GM23338 (cell line): ENCODE results near the gene PTTG1IP. TPM values are rescaled to one million over a fixed set of nuclear protein-coding genes. Genes with fewer than 3 reads are reported as not detected.

ENCODE experiments used
- ATAC-seq: fragments of 200-7000 bp; cut with Tn5 transposase; 3 replicates; pipeline ENCODE4 v1.9.1; 2020
- DNase-seq: peaks from one replicate; pipeline ENCODE4 v3.0.0-alpha.2; 2015; ENCODE audit warnings: low spot score
- H2AFZ ChIP-seq: fragments of 200-600 bp; sonication (generic); 2 replicates; pipeline ENCODE4 v1.8.0; 2016; ENCODE audit warnings: antibody characterized with exemption, mild to moderate bottlenecking, moderate library complexity
- H3F3A ChIP-seq: fragments of 200-600 bp; sonication (generic); replicated peaks from 2 replicates; pipeline ENCODE4 v1.8.0; 2017; ENCODE audit warnings: antibody characterized with exemption, mixed run types, low read depth
- H3K27ac ChIP-seq: fragments of 200-600 bp; sonication (generic); 2 replicates; pipeline ENCODE4 v1.6.1; 2016; ENCODE audit warnings: low read depth
- H3K27me3 ChIP-seq: fragments of 200-600 bp; sonication (generic); 2 replicates; pipeline ENCODE4 v1.8.0; 2016; ENCODE audit warnings: mild to moderate bottlenecking, mixed run types, moderate library complexity; ENCODE audit not compliant: insufficient read depth
- H3K36me3 ChIP-seq: fragments of 200-600 bp; sonication (generic); 2 replicates; pipeline ENCODE4 v1.8.0; 2016; ENCODE audit warnings: mild to moderate bottlenecking; ENCODE audit not compliant: insufficient read depth
- H3K4me1 ChIP-seq: fragments of 200-600 bp; sonication (generic); 2 replicates; pipeline ENCODE4 v1.8.0; 2016; ENCODE audit warnings: mild to moderate bottlenecking, moderate library complexity; ENCODE audit not compliant: insufficient read depth
- H3K4me2 ChIP-seq: fragments of 200-600 bp; sonication (generic); 2 replicates; pipeline ENCODE4 v1.7.1; 2017; ENCODE audit warnings: mixed run types
- H3K4me3 ChIP-seq: fragments of 200-600 bp; sonication (generic); 2 replicates; pipeline ENCODE4 v1.6.1; 2016; ENCODE audit warnings: mixed run types
- H3K79me2 ChIP-seq: fragments of 200-600 bp; sonication (generic); replicated peaks from 2 replicates; pipeline ENCODE4 v1.8.0; 2017; ENCODE audit warnings: mild to moderate bottlenecking; ENCODE audit not compliant: insufficient read depth
- H3K9me2 ChIP-seq: fragments of 200-600 bp; sonication (generic); 2 replicates; pipeline ENCODE4 v1.8.0; 2017; ENCODE audit not compliant: insufficient read depth
- H4K20me1 ChIP-seq: fragments of 200-600 bp; sonication (generic); replicated peaks from 2 replicates; pipeline ENCODE4 v1.8.0; 2017; ENCODE audit warnings: mild to moderate bottlenecking; ENCODE audit not compliant: insufficient read depth
- H3K27ac Mint-ChIP-seq: 2 replicates; pipeline ENCODE4 v1.8.0; 2020; ENCODE audit warnings: inconsistent platforms, mild to moderate bottlenecking, moderate library complexity, mixed read lengths
- H3K27me3 Mint-ChIP-seq: 3 replicates; pipeline ENCODE4 v1.8.0; 2022; ENCODE audit warnings: low read depth, mild to moderate bottlenecking, moderate library complexity, mixed read lengths, inconsistent platforms; ENCODE audit not compliant: insufficient read depth, poor library complexity
- H3K36me3 Mint-ChIP-seq: 3 replicates; pipeline ENCODE4 v1.8.0; 2021; ENCODE audit warnings: low read depth, mild to moderate bottlenecking, inconsistent platforms, moderate library complexity, mixed read lengths
- H3K4me1 Mint-ChIP-seq: 3 replicates; pipeline ENCODE4 v1.8.0; 2020; ENCODE audit warnings: mild to moderate bottlenecking, inconsistent platforms, mixed read lengths
- H3K4me3 Mint-ChIP-seq: 3 replicates; pipeline ENCODE4 v1.8.0; 2021; ENCODE audit warnings: moderate library complexity, mild to moderate bottlenecking, inconsistent platforms, mixed read lengths
- H3K9me3 Mint-ChIP-seq: 3 replicates; pipeline ENCODE4 v1.8.0; 2020; ENCODE audit warnings: moderate library complexity, mild to moderate bottlenecking, inconsistent platforms, mixed read lengths
- EZH2 ChIP-seq: fragments of 200-600 bp; sonication (generic); IDR thresholded peaks from one replicate; pipeline ENCODE4 v1.8.0; 2017; ENCODE audit warnings: antibody characterized with exemption, mild to moderate bottlenecking, low read depth; ENCODE audit not compliant: unreplicated experiment
- polyA plus RNA-seq: library from polyadenylated mRNA; unstranded; fragments of >200 nt; fragmentation: Nextera tagmentation; extraction: Ambion mirVana; gene quantifications from 2 replicates; pipeline ENCODE4 v1.2.1, GENCODE V29; 2016
- total RNA-seq: library from RNA; depleted of rRNA; stranded (reverse); fragments of >200 nt; shearing (Covaris generic); gene quantifications from 2 replicates; pipeline ENCODE4 v1.2.3, GENCODE V29; 2014
- TF ChIP-seq, protein P1 (sequence below): fragments of 250-450 bp; sonication (Bioruptor Pico); IDR thresholded peaks from 2 replicates; pipeline ENCODE4 v1.5.0; 2020; ENCODE audit warnings: mild to moderate bottlenecking, moderate library complexity

The PTTG1IP gene
- total and polyA plus RNA-seq, 2 experiments from 2014 or later = 99.9 to 172 TPM

DNA sequence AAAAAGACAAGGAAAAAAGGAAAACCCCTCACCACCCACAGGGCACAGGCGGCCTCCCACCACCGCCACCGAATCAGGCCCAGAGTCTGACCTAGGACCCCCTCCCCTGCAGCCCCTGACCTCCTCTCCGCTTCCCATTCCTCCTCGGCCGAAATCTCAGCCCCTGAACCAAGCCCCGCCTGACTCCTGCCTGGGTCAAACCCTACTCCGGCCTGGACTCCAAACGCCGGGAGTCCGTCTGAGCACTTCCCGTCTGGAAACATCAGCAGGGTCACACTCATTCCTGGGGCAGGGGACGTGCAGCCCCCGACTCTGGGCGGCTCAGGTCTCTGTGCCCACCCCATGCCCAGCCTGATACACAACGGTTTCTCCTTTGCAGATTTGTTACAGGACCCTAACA is 29.2 kb downstream of the PTTG1IP start (continued):
- TF ChIP-seq, protein P1, sequence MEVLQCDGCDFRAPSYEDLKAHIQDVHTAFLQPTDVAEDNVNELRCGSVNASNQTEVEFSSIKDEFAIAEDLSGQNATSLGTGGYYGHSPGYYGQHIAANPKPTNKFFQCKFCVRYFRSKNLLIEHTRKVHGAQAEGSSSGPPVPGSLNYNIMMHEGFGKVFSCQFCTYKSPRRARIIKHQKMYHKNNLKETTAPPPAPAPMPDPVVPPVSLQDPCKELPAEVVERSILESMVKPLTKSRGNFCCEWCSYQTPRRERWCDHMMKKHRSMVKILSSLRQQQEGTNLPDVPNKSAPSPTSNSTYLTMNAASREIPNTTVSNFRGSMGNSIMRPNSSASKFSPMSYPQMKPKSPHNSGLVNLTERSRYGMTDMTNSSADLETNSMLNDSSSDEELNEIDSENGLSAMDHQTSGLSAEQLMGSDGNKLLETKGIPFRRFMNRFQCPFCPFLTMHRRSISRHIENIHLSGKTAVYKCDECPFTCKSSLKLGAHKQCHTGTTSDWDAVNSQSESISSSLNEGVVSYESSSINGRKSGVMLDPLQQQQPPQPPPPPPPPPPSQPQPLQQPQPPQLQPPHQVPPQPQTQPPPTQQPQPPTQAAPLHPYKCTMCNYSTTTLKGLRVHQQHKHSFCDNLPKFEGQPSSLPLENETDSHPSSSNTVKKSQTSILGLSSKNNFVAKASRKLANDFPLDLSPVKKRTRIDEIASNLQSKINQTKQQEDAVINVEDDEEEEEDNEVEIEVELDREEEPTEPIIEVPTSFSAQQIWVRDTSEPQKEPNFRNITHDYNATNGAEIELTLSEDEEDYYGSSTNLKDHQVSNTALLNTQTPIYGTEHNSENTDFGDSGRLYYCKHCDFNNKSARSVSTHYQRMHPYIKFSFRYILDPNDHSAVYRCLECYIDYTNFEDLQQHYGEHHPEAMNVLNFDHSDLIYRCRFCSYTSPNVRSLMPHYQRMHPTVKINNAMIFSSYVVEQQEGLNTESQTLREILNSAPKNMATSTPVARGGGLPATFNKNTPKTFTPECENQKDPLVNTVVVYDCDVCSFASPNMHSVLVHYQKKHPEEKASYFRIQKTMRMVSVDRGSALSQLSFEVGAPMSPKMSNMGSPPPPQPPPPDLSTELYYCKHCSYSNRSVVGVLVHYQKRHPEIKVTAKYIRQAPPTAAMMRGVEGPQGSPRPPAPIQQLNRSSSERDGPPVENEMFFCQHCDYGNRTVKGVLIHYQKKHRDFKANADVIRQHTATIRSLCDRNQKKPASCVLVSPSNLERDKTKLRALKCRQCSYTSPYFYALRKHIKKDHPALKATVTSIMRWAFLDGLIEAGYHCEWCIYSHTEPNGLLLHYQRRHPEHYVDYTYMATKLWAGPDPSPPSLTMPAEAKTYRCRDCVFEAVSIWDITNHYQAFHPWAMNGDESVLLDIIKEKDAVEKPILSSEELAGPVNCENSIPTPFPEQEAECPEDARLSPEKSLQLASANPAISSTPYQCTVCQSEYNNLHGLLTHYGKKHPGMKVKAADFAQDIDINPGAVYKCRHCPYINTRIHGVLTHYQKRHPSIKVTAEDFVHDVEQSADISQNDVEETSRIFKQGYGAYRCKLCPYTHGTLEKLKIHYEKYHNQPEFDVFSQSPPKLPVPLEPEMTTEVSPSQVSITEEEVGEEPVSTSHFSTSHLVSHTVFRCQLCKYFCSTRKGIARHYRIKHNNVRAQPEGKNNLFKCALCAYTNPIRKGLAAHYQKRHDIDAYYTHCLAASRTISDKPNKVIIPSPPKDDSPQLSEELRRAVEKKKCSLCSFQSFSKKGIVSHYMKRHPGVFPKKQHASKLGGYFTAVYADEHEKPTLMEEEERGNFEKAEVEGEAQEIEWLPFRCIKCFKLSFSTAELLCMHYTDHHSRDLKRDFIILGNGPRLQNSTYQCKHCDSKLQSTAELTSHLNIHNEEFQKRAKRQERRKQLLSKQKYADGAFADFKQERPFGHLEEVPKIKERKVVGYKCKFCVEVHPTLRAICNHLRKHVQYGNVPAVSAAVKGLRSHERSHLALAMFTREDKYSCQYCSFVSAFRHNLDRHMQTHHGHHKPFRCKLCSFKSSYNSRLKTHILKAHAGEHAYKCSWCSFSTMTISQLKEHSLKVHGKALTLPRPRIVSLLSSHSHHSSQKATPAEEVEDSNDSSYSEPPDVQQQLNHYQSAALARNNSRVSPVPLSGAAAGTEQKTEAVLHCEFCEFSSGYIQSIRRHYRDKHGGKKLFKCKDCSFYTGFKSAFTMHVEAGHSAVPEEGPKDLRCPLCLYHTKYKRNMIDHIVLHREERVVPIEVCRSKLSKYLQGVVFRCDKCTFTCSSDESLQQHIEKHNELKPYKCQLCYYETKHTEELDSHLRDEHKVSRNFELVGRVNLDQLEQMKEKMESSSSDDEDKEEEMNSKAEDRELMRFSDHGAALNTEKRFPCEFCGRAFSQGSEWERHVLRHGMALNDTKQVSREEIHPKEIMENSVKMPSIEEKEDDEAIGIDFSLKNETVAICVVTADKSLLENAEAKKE (CRISPR knock-in tag) = no peak
- no peak for TF ChIP-seq EZH2

DNA sequence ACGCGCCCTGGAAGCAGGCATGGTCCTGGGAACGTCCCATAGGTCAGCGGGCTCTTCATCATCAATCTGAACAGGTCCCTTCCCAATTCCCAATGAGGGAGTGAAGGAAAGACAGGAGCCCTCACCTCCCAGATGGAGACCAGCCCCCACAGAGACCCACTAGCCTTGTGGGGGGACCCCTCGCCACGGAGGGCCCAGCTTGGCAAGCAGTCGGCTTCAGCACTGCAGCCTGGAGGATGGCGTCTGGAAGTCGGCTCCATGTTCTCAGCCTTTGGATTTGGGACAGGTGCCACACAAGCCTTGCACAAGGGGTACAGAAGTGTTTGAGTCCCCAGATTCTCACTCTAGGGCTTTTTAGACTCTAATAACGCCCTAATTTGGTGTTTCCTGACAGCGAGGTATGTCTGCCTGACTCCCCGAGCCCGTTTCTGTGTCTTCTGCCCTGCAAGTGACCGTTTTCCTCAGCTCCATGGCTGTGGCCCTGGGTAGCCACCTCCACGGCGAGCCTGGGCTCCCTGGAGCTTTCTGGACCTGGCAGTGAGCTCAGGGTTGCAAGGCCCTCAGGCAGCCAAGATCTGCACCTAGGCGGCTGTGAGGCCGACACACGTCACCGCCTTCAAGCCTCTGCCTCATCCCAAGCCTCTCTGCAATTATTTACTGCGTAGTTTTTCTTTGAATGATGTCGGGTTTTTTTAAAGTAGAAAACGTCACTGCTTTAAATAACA is 30.6 kb downstream of the PTTG1IP start:
- Mint-ChIP-seq H3K9me3 (no peaks in the 10 kb centered on the region), H3K27ac (no peak overlapping the region), H3K4me1 (peaks cover 13% of the 10 kb centered on the region), H3K36me3 (no peaks in the 10 kb centered on the region), H3K27me3 (peaks cover 9% of the 10 kb centered on the region), H3K4me3 (no peak overlapping the region)
- no peaks in the 10 kb centered on the region for H3K9me2 ChIP-seq
- ATAC-seq = no peak
- TF ChIP-seq, protein P1 (CRISPR knock-in tag) = no peak
- no peaks in the 10 kb centered on the region for H3K27me3 ChIP-seq
- H3F3A ChIP-seq = no peaks in the 10 kb centered on the region; the same call in 1 of the 2 replicates
- no peak overlapping the region for H3K27ac ChIP-seq
- DNase-seq = no peak
- H3K4me3 ChIP-seq = no peak overlapping the region
- H4K20me1 ChIP-seq = no peaks in the 10 kb centered on the region
- H2AFZ ChIP-seq = no peak overlapping the region
- no peaks in the 10 kb centered on the region for H3K79me2 ChIP-seq
- H3K36me3 ChIP-seq = no peaks in the 10 kb centered on the region
- peaks cover 11% of the 10 kb centered on the region for H3K4me1 ChIP-seq
- H3K4me2 ChIP-seq = no peak overlapping the region
